A549 (cell line): Measurements from ENCODE around the gene SLC6A6.

Experiments used
- ATOH8 ChIP-seq: fragments of 250-450 bp; sonication (Bioruptor Pico); IDR thresholded peaks from 2 replicates; pipeline ENCODE4 v1.5.0; 2020; ENCODE audit warnings: low read depth, mild to moderate bottlenecking, moderate library complexity
- CTCF ChIP-seq: fragments of >200 bp; sonication (Bioruptor Twin); formaldehyde crosslinking; IDR thresholded peaks from 3 replicates; pipeline ENCODE4 v1.5.1; 2016
- HMGXB4 ChIP-seq: fragments of 250-450 bp; sonication (Bioruptor Pico); IDR thresholded peaks from 2 replicates; pipeline ENCODE4 v1.5.0; 2021; ENCODE audit warnings: mild to moderate bottlenecking, moderate library complexity, borderline replicate concordance
- POLR2A ChIP-seq: IDR thresholded peaks from 2 replicates; pipeline ENCODE4 v1.6.1; 2012; ENCODE audit warnings: mild to moderate bottlenecking, low read length
- POLR2AphosphoS2 ChIP-seq: conservative IDR thresholded peaks from 2 replicates; pipeline ENCODE4 v1.6.1; 2012; ENCODE audit warnings: low read length, improper control_type of control experiment, inconsistent platforms
- RFX5 ChIP-seq: fragments of 450-650 bp; IDR thresholded peaks from 2 replicates; pipeline ENCODE4 v1.7.1; 2014; ENCODE audit warnings: antibody characterized with exemption, mild to moderate bottlenecking, moderate library complexity

GRCh38 chr3:14480207-14481017, 78.0 kb downstream of the SLC6A6 start:
- TF ChIP-seq ATOH8 (CRISPR knock-in tag) (no peak), POLR2AphosphoS2 (no peak), HMGXB4 (CRISPR knock-in tag) (no peak), CTCF (no peak), POLR2A (no peak), RFX5 (no peak)
